ENCODE results near the gene ZNF710.
"Not testable (repeated sequence)": the region's sequence is repeated elsewhere in the genome, so short reads cannot be mapped to it uniquely, and the experiment has no call there.

ZNF710 gene

DNA sequence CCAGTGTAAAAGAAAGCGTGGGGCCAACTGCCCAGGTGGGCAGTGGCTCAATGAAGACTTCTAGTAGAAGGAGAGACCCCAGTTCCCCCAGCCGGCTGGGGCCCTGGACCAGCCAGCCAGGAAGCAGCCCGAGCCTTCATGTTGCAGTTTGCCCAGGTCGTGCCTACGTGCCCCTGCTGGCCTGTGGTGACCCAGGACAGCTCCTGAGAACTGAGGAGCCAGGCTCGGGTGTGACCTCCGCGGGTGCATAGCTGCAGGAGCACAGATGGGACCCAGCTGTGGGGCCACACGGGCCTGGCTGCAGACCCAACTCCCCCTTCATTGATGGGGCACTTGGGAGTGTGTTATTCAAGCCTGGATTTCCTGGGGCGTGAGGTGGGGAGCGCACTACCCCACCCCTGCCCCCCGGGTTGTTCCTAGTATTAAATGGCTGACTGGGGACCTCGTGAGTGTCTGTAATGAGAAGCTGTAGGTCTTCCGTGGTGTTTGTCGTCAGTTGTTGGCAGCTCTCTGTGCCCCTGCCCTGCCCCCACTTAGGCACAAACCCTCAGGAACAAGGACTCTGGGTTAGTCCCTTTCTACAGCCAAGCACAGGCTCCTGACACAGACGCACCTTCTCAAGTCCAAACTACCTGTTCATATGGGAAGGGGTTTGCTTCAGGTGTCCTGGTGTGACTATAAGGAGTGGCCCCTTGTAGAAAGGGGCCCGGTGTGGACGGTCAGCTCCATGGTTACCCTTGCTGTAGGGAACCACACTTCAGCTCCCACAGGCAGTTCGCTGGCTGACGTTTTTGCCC is 62.0 kb downstream of the ZNF710 start:
- DNase-seq, result no peak

DNA sequence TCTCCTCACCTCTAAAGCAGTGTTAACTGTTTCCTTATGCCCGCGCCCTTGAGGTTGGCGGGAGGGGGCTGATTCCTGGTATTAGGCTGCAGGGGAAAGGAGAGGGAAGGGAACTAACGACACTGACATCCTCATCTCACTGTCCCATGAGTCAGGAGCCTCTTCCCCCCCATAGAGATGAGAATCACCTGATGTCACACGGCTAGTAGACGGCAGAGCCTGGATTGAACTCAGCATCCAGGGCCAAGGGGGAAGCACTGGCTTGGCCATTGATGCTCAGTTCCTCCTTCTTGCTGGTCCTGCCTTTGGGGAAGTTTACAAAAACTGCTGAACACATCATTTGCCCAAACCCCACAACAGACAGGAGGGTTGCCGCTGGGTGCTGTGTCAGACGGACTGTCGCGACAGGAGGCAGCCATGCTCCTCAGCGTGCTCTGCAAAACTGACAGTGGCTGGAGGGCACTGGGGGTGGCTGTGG is 62.7 kb downstream of the ZNF710 start:
- no peak for DNase-seq

DNA sequence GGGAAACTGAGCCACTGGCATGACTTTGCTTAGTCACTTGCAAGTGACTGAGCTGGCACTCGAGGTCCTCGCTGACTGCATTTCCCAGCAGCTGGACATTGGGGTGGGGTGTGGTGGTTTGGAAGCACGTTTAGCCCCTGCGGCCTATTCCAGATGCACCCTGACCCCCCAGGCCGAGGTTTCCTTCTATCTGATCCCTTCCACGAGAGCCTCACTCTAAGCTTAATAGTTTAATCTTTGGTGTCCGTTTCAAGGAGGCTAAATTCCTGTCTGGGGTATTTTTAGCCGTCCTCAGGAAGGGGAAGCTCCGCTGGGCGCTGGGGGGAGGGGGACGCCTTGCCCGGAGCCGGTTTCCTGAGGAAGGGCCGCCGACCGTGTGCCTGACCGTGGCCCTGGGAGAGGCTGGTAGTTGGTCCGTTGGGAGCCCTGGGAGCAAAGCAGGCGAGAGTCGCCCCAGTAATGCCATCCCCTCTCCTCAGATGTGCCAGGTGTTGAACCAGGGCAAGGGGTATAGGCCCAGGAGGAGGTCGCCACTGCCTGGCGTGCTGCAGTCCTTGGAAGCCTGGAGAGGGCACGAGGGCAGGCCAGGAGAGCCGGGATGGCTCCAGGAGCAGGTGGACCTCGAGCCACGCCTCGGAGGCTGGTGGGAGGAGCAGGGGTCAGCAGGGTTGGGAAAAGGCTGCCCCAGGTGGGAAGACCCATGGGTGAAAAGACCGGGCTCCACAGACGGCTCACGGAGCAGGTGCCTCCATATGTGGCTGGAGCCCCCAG is 64.0 kb downstream of the ZNF710 start:
- DNase-seq, result no peak

DNA sequence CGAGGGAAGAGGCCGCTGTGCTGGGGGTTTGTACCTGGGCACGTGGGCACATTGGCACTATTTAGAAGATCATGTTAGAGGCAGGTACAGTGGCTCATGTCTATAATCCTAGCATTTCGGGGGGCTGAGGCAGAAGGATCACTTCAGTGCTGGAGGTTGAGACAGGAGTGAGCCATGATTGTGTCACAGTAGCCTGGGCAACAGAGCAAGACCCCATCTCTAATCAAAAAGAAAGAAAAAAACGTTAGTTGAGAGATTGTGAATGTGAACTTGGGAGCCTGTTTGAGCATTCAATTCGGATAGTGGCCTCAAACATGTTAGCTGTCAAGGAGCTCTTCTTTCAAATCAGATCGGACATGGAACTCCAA is 64.5 kb downstream of the ZNF710 start:
- DNase-seq, result no peak

DNA sequence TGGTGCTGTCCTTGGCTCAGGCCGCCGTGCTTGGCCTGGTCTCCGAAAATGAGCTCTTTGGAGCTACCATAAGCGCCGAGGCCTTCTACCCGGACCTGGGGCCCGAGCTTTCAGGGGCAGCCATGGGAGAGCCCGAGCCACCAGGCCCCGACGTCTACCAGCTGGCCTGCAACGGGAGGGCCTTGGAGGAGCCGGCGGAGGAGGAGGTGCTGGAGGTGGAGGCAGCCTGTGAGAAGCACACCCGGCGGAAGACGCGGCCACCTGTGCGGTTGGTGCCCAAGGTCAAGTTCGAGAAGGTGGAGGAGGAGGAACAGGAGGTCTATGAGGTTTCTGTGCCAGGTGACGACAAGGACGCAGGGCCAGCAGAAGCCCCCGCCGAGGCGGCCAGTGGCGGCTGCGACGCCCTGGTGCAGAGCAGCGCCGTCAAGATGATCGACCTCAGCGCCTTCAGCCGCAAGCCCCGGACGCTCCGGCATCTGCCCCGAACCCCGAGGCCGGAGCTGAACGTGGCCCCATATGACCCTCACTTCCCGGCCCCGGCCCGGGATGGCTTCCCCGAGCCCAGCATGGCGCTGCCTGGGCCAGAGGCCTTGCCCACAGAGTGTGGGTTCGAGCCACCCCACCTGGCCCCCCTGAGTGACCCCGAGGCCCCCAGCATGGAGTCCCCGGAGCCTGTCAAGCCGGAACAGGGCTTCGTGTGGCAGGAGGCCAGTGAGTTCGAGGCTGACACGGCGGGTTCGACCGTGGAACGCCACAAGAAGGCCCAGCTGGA is 66.2 kb downstream of the ZNF710 start:
- no peak for DNase-seq

DNA sequence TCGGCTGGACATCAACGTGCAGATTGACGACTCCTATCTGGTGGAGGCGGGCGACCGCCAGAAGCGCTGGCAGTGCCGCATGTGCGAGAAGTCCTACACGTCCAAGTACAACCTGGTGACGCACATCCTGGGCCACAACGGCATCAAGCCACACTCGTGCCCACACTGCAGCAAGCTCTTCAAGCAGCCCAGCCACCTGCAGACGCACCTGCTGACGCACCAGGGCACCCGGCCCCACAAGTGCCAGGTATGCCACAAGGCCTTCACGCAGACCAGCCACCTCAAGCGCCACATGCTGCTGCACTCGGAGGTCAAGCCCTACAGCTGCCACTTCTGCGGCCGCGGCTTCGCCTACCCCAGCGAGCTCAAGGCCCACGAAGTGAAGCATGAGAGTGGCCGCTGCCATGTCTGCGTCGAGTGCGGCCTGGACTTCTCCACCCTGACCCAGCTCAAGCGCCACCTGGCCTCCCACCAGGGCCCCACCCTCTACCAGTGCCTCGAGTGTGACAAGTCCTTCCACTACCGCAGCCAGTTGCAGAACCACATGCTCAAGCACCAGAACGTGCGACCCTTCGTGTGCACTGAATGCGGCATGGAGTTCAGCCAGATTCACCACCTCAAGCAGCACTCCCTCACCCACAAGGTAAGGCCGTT is 67.0 kb downstream of the ZNF710 start:
- no peak for DNase-seq

DNA sequence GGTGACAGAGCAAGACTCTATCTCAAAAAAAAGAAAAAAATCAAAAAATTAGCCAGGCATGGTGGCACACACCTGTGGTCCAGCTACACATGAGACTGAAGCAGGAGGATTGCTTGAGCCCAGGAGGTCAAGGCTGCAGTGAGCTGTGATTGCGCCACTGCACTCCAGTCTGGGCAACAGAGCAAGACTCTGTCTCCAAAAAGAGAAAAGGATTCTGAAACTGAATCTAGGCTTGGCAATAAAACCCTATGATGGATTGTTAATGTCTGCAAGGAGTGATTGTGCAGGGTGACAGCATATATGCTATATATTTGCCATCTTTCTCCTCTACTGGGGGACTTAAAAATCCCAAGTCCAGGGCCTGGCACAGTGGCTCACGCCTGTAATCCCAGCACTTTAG is 69.5 kb downstream of the ZNF710 start:
- DNase-seq, result not testable (repeated sequence)

DNA sequence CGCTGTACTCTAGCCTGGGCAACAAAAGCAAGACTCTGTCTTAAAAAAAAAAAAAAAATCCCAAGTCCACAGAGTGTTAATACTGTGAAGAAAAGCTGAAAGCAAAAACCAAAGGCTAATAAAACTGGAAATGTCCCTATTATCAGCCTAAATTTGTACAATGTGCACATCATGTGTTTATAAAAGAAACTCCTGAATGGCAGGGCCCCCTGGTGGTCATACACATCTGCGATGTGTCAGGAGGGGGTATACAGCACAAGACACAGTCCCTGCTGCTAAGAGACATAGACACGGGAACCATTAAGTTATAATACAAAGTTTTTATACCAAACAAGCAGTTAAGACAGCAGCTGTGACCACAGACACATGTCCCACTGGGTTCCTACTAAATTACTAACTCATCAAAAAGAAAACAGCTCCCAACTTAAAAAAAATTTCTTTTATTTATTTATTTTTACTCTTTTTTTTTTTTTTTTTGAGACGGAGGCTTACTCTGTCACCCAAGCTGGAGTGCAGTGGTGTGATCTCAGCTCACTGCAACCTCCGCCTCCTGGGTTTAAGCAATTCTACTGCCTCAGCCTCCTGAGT is 70.2 kb downstream of the ZNF710 start:
- peak; percentile 41 for DNase-seq

DNA sequence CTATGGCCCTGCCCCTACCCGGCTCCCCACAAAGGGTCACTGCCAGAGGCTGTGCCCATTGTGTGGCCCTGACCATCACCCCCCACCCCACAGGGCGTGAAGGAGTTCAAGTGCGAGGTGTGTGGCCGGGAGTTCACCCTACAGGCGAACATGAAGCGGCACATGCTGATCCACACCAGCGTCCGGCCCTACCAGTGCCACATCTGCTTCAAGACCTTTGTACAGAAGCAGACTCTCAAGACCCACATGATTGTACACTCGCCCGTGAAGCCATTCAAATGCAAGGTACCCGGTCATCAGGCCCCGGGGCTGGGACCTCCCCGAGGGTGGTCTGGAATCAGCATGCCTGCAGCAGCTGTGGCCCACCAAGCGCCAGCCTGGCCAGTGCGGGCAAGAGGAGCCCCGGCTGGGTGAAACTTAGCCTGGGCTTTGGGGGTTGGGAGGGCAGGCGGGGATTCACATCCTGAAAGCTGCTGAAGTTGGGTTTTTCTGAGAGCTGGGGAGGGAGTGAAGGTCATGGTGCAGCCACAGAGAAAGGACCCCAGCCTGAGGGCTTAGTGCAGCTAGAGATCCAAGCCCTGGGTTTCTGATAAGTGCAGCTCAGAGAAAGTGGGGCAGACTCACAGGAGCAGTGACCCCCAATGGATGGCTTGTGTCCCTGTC is 72.0 kb downstream of the ZNF710 start:
- no peak for DNase-seq

DNA sequence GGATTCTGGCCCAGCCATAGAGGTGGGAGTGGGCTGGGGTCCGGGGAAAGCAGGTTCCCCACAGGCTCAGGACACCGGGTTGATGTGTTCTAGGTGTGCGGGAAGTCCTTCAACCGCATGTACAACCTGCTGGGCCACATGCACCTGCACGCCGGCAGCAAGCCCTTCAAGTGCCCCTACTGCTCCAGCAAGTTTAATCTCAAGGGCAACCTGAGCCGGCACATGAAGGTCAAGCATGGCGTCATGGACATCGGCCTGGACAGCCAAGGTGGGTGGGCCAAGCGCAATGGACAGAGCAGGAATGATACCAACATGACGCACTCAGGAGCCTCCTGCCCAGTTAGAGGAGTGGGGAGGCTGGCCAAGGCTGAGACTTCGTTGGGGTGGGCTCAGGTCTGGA is 72.9 kb downstream of the ZNF710 start:
- no peak for DNase-seq

DNA sequence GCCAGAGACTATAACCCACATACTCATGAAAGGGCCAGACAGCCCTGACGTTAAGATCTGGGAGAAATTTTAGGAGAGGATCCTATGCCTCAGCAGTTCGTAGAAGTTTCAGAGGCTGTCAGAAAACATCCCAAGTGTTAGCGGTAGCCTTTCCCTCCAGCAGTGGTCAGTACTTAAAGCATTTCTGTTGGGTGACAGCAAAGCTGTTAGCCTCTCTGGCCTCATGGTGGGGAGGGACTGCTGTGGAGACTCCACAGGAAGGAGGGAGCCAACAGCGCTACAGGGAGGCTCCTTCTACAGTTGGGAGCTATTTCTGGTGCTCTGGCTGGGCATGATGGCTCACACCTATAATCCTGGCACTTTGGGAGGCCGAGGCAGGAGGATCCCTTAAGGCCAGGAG is 73.8 kb downstream of the ZNF710 start:
- no peak for DNase-seq

DNA sequence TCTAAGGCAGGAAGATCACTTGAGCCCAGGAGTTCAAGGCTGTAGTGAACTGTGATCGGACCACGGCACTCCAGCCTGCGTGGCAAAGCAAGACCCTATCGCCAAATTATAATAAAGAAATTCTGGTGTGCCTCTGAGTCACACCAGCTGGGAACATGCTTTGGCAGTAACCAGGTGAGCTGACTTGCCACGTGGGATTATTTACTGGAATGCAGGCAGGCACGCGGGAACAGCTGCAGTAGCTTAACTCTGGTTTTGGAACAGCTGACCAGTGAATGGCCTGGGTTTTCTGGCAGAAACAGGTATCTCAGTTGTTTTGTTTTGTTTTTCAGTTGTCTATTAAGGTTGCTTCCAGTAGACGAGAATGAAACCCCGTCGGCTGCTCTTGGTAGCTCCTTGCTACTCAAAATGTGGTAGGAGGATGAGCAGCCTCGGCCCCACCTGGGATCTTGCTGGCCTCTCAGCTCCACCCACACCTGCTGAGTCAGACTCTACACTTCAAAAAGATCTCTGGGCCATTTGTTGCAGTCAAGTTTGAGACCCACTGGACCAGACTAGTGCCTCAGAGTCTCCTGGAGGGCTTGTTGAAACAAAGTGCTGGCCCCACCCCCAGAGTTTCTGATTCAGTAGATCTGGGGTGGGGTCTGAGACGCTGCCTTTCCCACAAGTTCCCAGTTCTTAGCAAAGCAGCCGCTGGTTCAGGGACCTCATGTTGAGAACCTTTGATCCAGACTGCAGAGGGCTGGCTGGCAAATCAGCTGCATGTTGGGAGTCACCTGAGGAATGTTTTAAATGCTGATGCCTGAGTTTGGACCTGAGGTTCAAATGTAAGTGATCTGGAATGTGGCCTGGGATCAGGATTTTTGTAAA is 74.5 kb downstream of the ZNF710 start:
- DNase-seq, result no peak

DNA sequence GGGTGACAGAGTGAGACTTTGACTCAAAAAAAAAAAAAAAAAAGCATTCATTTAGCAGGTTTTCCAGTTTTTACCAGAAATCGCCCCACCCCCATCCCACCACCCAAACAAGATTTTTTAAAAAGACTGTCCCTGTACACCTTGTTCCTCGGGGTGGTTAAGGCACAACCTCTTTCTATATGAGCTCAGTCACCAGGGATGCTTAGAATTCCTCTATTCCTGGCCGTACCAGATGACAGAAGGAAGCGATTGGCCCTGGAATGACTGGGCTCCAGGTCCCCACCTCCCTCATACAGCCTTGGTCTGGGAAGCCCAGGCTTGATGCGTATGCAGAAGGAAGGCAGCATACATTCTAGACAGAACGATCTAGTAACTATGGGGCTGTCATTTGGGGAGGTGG is 75.6 kb downstream of the ZNF710 start:
- no peak for DNase-seq

DNA sequence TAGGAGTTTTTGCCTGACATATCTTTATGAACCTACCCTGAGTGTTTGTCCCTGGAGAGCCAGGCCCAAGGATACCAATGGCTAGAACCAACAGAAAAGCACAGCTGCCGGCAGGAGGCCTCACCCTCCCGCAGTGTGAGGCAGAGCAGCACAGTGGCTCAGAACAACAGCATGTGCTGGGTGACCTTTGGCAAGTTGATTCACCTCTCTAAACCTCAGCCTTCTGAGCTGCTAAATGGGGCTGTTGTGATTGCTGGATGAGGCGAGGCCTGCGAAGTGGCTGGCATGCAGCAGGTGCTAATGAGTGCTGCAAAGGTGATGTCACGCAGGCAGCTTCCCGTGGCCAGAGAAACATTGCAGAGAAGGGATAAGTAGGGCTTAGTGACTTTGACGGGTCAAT is 77.8 kb downstream of the ZNF710 start:
- DNase-seq, result no peak

DNA sequence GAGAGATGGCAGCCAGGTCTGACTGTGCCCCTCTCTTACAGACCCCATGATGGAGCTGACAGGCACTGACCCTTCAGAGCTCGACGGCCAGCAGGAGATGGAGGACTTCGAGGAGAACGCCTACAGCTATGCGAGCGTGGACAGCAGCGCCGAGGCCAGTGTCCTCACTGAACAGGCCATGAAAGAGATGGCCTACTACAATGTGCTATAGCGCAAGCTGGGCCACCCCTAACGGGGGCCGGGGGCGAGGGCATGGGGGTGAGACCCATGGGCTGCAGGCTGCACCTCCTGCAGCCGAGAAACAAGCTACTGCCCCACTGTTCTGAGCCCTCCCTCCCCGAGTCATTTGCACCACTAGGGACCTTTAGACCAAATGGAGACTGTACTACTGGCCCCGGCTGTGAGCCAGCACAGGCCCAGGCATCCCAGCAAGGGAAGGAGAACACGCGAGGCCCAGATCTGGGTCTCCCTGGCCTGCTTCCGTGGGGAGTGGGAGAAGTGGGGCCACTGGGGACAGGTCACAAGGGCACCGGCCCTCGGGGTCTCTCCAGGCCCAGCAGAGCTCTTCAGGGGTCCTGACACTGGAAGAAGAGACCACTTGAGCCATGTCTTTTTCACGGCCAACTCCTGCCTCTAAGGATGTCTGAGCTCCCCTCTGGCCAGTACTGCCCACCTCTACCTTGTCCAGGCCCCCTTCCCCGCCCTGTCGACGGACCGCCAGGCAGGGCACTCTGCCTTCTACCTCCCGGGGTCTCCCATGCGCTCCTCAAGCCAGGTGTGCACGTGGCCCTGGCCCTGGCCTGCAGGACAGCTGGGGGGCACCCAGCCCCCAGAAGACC is 78.7 kb downstream of the ZNF710 start:
- no peak for DNase-seq

DNA sequence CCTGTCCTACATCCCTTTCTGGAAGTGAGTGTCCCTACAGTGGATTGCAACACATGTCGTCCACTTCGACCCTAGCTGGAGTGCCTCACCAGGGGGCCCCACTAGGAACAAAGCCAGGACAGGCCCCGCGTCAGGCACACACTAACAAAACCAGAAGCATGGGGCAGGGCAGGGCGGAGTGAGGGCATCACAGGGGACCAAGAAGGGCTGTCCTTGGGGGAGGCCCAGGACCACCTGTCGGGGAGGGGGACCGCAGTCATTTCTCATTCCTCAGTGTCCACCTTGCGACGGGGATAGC is 79.3 kb downstream of the ZNF710 start:
- DNase-seq, result no peak

DNA sequence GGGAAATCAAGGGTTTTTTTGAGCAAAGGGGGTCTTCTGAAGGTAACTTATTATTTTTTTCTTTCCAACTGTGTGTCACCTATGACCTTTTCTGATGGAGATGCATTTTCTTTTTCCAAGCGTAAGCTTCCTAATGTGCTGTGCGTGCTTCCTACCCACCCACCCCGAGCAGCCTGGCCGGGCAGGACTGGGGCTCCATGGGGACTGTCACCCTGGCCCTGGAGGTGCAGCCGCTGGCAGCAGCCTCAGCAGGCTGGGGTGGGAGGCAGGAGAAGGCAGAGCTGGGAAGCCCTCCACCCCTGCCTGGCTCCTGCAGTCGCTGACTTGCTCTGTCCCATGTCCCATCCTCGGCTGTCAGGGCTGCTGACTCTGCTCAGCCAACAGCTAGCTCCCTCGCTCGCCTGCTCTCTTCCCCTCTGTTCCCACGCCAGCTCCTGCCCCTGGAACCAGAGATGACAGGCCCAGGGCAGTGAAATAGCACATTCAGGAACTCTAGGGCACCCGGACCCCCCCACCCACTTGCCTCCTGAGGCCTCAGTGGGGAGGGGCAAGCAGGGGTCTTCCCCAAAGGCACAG is 79.8 kb downstream of the ZNF710 start:
- DNase-seq, result no peak

DNA sequence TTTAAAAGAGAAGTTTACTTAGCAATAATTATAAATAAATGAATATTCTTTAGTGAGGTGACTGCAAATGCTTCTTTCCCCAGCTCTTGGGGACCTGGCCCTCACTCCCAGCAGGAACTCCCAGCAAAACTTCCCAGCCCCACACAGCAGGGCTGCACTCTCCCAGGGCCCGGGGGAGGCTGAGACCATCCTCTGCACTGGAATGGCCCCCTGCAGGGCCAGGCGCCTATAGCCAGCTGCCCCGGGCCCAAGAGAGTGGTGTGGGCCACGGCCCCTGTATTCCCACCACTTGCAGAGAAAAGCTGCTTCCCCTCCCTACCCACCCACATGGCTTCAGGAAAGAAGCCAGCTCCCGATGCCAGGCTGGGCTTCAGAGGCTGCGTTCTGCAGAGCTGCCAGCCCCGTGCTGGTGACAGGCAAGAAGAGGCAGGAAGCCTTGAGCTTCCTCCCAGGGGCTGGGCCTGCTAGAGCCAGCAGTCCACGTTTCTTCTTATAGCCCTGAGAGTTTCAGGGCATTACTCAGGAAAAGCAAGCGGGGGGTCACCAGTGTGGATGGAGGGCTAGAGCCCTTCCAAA is 81.1 kb downstream of the ZNF710 start:
- no peak for DNase-seq

DNA sequence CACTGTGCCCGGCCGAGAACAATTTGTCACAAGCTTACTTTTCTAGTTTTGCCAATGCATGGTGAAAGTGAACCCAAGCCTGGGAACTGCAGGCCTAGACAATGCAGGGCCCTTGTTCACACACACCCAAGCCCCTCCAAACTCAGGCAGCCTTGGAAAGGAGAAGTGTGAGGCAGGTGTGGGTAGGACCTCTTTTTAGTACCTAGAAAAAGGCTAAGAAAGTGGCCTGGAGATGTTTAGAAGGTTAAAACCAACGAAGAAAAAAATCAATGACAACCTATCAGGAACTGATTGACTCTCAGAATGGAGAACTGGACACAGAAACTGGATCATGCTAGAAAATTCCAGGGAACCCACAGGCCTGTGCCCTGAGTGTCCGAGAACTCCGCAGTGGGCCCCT is 82.3 kb downstream of the ZNF710 start:
- DNase-seq, result no peak
